ENCODE measurements around the gene KLHL22. TPM values are rescaled to one million over a fixed set of nuclear protein-coding genes. Genes with fewer than 3 reads are reported as not detected.

Gene KLHL22
- total RNA-seq, 1 experiment from 2014 or later, result 14.8 TPM

GRCh38 chr22:20444325-20444724 is 51.3 kb downstream of the KLHL22 start:
- no peak overlapping the region for H3K27ac ChIP-seq (ENCODE audit: low read length)
- no peak for TF ChIP-seq CTCF (conservative IDR thresholded peaks at IDR 0.05; ENCODE audit: low read depth, low read length)
- TF ChIP-seq EZH2phosphoT487 (IDR thresholded peaks at IDR 0.05; ENCODE audit: borderline replicate concordance, low read length), result no peak
- TF ChIP-seq EZH2 (IDR thresholded peaks at IDR 0.05; ENCODE audit: low read length, unreplicated experiment), result no peak
- POLR2A ChIA-PET (ENCODE audit: unreplicated experiment), result no interaction called here
- CTCF ChIA-PET, result no interaction called here
- no peaks in the 10 kb centered on the region for H3K36me3 ChIP-seq (ENCODE audit: low read depth, low read length)
- no peaks in the 10 kb centered on the region for H3K79me2 ChIP-seq (ENCODE audit: low read length)
- H3K27me3 ChIP-seq (ENCODE audit: low read length), result no peaks in the 10 kb centered on the region
- H3K9ac ChIP-seq (ENCODE audit: low read length), result no peak overlapping the region
- H3K4me3 ChIP-seq (ENCODE audit: low read length), result no peak overlapping the region
- intact Hi-C loops (cut with micrococcal nuclease), result no loop called here
- BruUV-seq (replicated peaks), result no TSS peak
- H3K4me1 ChIP-seq (ENCODE audit: insufficient read depth, low read length), result no peaks in the 10 kb centered on the region
- H3K9me2 ChIP-seq (replicated peaks; ENCODE audit: low read length), result no peaks in the 10 kb centered on the region
- no peaks in the 10 kb centered on the region for H4K20me1 ChIP-seq (ENCODE audit: low read length)
- ATAC-seq (no peak), DNase-seq (no peak)
- H3F3A ChIP-seq (ENCODE audit: low read length, unreplicated experiment), result no peaks in the 10 kb centered on the region
- no peak overlapping the region for H2AFZ ChIP-seq (ENCODE audit: low read length)
- H3K9me3 ChIP-seq (ENCODE audit: low read length), result no peaks in the 10 kb centered on the region
- no peak overlapping the region for H3K4me2 ChIP-seq (ENCODE audit: low read length)

- ATAC-seq (no peak), DNase-seq (no peak)
- Histone ChIP-seq H3K79me2 (ENCODE audit: low read length) (no peaks in the 10 kb centered on the region), H3K4me1 (ENCODE audit: insufficient read depth, low read length) (no peaks in the 10 kb centered on the region), H2AFZ (ENCODE audit: low read length) (no peak overlapping the region), H3K4me2 (ENCODE audit: low read length) (no peak overlapping the region), H3K27ac (ENCODE audit: low read length) (no peak overlapping the region), H4K20me1 (ENCODE audit: low read length) (no peaks in the 10 kb centered on the region), H3K9me3 (ENCODE audit: low read length) (no peaks in the 10 kb centered on the region), H3K9me2 (replicated peaks; ENCODE audit: low read length) (no peaks in the 10 kb centered on the region), H3K9ac (ENCODE audit: low read length) (no peak overlapping the region), H3F3A (ENCODE audit: low read length, unreplicated experiment) (no peaks in the 10 kb centered on the region), H3K27me3 (ENCODE audit: low read length) (no peaks in the 10 kb centered on the region), H3K4me3 (ENCODE audit: low read length) (no peak overlapping the region), H3K36me3 (ENCODE audit: low read depth, low read length) (no peaks in the 10 kb centered on the region)
- no TSS peak for BruUV-seq (replicated peaks)
- intact Hi-C loops (cut with micrococcal nuclease), result no loop called here
- CTCF ChIA-PET, result no interaction called here
- POLR2A ChIA-PET (ENCODE audit: unreplicated experiment), result no interaction called here
- TF ChIP-seq CTCF (conservative IDR thresholded peaks at IDR 0.05; ENCODE audit: low read depth, low read length), result no peak
- no peak for TF ChIP-seq EZH2phosphoT487 (IDR thresholded peaks at IDR 0.05; ENCODE audit: borderline replicate concordance, low read length)
- no peak for TF ChIP-seq EZH2 (IDR thresholded peaks at IDR 0.05; ENCODE audit: low read length, unreplicated experiment)
Observed at GRCh38 chr22:20442485-20443284, 52.9 kb downstream of the KLHL22 start.

All from PC-3 (cell line).